ENCODE data around the gene HPCAL1.
"Not testable (repeated sequence)": the region's sequence is repeated elsewhere in the genome, so short reads cannot be mapped to it uniquely, and the experiment has no call there.

DNA sequence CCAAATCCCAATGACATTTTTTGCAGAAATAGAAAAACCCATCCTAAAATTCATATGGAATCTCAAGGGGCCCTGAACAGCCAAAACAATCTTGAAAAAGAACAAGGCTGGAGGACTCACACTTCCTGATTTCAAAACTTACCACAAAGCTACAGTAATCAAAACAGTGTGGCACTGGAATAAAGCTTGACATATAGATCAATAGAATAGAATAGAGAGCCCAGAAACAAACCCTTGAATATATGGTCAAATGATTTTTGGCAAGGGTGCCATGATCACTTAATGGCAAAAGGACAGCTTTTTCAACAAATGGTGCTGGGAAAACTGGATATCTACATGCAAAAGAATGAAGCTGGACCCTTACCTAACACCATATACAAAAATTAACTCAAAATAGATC, 3.9 kb upstream of the HPCAL1 start:
- TF ChIP-seq CTCF (conservative IDR thresholded peaks at IDR 0.05; ENCODE audit: low read depth in 2 of 2); POLR2AphosphoS5 (IDR thresholded peaks at IDR 0.05; ENCODE audit: low read depth); EZH2phosphoT487 (IDR thresholded peaks at IDR 0.05; ENCODE audit: unreplicated experiment); NANOG (IDR thresholded peaks at IDR 0.05; ENCODE audit: borderline replicate concordance); ZNF331 (CRISPR knock-in tag; IDR thresholded peaks at IDR 0.05; ENCODE audit: low read depth); EZH2 (IDR thresholded peaks at IDR 0.05; ENCODE audit: low read depth, unreplicated experiment); ZNF114 (CRISPR knock-in tag; IDR thresholded peaks at IDR 0.05); CREB1 (CRISPR knock-in tag; IDR thresholded peaks at IDR 0.05; ENCODE audit: low read depth); JUNB (IDR thresholded peaks at IDR 0.05; ENCODE audit: unreplicated experiment): not testable (repeated sequence)
- TF ChIP-seq, protein P1, sequence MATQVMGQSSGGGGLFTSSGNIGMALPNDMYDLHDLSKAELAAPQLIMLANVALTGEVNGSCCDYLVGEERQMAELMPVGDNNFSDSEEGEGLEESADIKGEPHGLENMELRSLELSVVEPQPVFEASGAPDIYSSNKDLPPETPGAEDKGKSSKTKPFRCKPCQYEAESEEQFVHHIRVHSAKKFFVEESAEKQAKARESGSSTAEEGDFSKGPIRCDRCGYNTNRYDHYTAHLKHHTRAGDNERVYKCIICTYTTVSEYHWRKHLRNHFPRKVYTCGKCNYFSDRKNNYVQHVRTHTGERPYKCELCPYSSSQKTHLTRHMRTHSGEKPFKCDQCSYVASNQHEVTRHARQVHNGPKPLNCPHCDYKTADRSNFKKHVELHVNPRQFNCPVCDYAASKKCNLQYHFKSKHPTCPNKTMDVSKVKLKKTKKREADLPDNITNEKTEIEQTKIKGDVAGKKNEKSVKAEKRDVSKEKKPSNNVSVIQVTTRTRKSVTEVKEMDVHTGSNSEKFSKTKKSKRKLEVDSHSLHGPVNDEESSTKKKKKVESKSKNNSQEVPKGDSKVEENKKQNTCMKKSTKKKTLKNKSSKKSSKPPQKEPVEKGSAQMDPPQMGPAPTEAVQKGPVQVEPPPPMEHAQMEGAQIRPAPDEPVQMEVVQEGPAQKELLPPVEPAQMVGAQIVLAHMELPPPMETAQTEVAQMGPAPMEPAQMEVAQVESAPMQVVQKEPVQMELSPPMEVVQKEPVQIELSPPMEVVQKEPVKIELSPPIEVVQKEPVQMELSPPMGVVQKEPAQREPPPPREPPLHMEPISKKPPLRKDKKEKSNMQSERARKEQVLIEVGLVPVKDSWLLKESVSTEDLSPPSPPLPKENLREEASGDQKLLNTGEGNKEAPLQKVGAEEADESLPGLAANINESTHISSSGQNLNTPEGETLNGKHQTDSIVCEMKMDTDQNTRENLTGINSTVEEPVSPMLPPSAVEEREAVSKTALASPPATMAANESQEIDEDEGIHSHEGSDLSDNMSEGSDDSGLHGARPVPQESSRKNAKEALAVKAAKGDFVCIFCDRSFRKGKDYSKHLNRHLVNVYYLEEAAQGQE (IDR thresholded peaks at IDR 0.05; ENCODE audit: unreplicated experiment) = not testable (repeated sequence)
- TF ChIP-seq, protein P2, sequence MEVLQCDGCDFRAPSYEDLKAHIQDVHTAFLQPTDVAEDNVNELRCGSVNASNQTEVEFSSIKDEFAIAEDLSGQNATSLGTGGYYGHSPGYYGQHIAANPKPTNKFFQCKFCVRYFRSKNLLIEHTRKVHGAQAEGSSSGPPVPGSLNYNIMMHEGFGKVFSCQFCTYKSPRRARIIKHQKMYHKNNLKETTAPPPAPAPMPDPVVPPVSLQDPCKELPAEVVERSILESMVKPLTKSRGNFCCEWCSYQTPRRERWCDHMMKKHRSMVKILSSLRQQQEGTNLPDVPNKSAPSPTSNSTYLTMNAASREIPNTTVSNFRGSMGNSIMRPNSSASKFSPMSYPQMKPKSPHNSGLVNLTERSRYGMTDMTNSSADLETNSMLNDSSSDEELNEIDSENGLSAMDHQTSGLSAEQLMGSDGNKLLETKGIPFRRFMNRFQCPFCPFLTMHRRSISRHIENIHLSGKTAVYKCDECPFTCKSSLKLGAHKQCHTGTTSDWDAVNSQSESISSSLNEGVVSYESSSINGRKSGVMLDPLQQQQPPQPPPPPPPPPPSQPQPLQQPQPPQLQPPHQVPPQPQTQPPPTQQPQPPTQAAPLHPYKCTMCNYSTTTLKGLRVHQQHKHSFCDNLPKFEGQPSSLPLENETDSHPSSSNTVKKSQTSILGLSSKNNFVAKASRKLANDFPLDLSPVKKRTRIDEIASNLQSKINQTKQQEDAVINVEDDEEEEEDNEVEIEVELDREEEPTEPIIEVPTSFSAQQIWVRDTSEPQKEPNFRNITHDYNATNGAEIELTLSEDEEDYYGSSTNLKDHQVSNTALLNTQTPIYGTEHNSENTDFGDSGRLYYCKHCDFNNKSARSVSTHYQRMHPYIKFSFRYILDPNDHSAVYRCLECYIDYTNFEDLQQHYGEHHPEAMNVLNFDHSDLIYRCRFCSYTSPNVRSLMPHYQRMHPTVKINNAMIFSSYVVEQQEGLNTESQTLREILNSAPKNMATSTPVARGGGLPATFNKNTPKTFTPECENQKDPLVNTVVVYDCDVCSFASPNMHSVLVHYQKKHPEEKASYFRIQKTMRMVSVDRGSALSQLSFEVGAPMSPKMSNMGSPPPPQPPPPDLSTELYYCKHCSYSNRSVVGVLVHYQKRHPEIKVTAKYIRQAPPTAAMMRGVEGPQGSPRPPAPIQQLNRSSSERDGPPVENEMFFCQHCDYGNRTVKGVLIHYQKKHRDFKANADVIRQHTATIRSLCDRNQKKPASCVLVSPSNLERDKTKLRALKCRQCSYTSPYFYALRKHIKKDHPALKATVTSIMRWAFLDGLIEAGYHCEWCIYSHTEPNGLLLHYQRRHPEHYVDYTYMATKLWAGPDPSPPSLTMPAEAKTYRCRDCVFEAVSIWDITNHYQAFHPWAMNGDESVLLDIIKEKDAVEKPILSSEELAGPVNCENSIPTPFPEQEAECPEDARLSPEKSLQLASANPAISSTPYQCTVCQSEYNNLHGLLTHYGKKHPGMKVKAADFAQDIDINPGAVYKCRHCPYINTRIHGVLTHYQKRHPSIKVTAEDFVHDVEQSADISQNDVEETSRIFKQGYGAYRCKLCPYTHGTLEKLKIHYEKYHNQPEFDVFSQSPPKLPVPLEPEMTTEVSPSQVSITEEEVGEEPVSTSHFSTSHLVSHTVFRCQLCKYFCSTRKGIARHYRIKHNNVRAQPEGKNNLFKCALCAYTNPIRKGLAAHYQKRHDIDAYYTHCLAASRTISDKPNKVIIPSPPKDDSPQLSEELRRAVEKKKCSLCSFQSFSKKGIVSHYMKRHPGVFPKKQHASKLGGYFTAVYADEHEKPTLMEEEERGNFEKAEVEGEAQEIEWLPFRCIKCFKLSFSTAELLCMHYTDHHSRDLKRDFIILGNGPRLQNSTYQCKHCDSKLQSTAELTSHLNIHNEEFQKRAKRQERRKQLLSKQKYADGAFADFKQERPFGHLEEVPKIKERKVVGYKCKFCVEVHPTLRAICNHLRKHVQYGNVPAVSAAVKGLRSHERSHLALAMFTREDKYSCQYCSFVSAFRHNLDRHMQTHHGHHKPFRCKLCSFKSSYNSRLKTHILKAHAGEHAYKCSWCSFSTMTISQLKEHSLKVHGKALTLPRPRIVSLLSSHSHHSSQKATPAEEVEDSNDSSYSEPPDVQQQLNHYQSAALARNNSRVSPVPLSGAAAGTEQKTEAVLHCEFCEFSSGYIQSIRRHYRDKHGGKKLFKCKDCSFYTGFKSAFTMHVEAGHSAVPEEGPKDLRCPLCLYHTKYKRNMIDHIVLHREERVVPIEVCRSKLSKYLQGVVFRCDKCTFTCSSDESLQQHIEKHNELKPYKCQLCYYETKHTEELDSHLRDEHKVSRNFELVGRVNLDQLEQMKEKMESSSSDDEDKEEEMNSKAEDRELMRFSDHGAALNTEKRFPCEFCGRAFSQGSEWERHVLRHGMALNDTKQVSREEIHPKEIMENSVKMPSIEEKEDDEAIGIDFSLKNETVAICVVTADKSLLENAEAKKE (CRISPR knock-in tag; IDR thresholded peaks at IDR 0.05) = not testable (repeated sequence)
- TF ChIP-seq, protein P3, sequence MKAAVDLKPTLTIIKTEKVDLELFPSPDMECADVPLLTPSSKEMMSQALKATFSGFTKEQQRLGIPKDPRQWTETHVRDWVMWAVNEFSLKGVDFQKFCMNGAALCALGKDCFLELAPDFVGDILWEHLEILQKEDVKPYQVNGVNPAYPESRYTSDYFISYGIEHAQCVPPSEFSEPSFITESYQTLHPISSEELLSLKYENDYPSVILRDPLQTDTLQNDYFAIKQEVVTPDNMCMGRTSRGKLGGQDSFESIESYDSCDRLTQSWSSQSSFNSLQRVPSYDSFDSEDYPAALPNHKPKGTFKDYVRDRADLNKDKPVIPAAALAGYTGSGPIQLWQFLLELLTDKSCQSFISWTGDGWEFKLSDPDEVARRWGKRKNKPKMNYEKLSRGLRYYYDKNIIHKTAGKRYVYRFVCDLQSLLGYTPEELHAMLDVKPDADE (IDR thresholded peaks at IDR 0.05) = not testable (repeated sequence)

All from GM23338 (cell line).